IMR-90 (cell line): ENCODE measurements around the gene ANO7. TPM values are rescaled to one million over a fixed set of nuclear protein-coding genes. Genes with fewer than 3 reads are reported as not detected.

Source experiments
- ATAC-seq: fragments of 200-7000 bp; cut with Tn5 transposase; 2 replicates; pipeline ENCODE4 v1.9.1; 2020; ENCODE audit warnings: low read depth, mild to moderate bottlenecking, moderate library complexity
- BruUV-seq: library from RNA; stranded (reverse); fragments of 400-500 nt; replicated peaks from 2 replicates; lab custom pipeline; 2021; lab: Mats Ljungman, UMichigan
- CTCF ChIA-PET: fragments of 300-600 bp; formaldehyde crosslinking; extraction: SDS; loops from one replicate; lab custom pipeline; 2021; ENCODE audit warnings: antibody characterized with exemption; lab: Yijun Ruan, JAX
- POLR2A ChIA-PET: fragments of 300-600 bp; sonication (Branson Sonifier 250); formaldehyde crosslinking; loops from one replicate; lab custom pipeline; 2022; ENCODE audit warnings: antibody characterized with exemption; ENCODE audit not compliant: unreplicated experiment; lab: Charles Lee
- DNase-seq: peaks from one replicate; pipeline ENCODE4 v3.0.0; 2013
- H2AFZ ChIP-seq: replicated peaks from 2 replicates; pipeline ENCODE3; 2013; ENCODE audit warnings: low read length, mild to moderate bottlenecking; ENCODE audit not compliant: poor library complexity
- H2AK5ac ChIP-seq: 2 replicates; pipeline ENCODE4 v1.6.1; 2013; ENCODE audit warnings: low read depth, low read length, inconsistent platforms
- H2AK9ac ChIP-seq: replicated peaks from 2 replicates; pipeline ENCODE3; 2013; ENCODE audit warnings: mild to moderate bottlenecking, low read depth, low read length, moderate library complexity; ENCODE audit not compliant: poor library complexity
- H2BK120ac ChIP-seq: 2 replicates; pipeline ENCODE4 v1.6.1; 2013; ENCODE audit warnings: low read depth, low read length, inconsistent platforms
- H2BK15ac ChIP-seq: 3 replicates; pipeline ENCODE4 v1.6.1; 2013; ENCODE audit warnings: low read depth, low read length, inconsistent platforms
- H2BK20ac ChIP-seq: 2 replicates; pipeline ENCODE4 v1.6.1; 2013; ENCODE audit warnings: low read depth, mild to moderate bottlenecking, inconsistent platforms, low read length, moderate library complexity
- H2BK5ac ChIP-seq: 2 replicates; pipeline ENCODE4 v1.6.1; 2013; ENCODE audit warnings: mild to moderate bottlenecking, low read depth, low read length, inconsistent platforms; ENCODE audit not compliant: poor library complexity, severe bottlenecking
- H3K14ac ChIP-seq: replicated peaks from 2 replicates; pipeline ENCODE4 v1.6.1; 2013; ENCODE audit warnings: low read depth, low read length, inconsistent platforms
- H3K18ac ChIP-seq: 2 replicates; pipeline ENCODE4 v1.6.1; 2013; ENCODE audit warnings: low read depth, low read length, control low read depth
- H3K23ac ChIP-seq: 2 replicates; pipeline ENCODE4 v1.6.1; 2013; ENCODE audit warnings: low read depth, low read length, inconsistent platforms
- H3K27ac ChIP-seq: 2 replicates; pipeline ENCODE4 v1.5.1; 2013; ENCODE audit warnings: mild to moderate bottlenecking, control low read depth, low read length; ENCODE audit not compliant: insufficient read depth
- H3K27me3 ChIP-seq: 2 replicates; pipeline ENCODE4 v1.6.1; 2013; ENCODE audit warnings: low read length; ENCODE audit not compliant: control insufficient read depth, insufficient read depth
- H3K36me3 ChIP-seq: 2 replicates; pipeline ENCODE4 v1.6.1; 2013; ENCODE audit warnings: low read length, mixed read lengths; ENCODE audit not compliant: control insufficient read depth, insufficient read depth
- H3K4ac ChIP-seq: 2 replicates; pipeline ENCODE4 v1.6.1; 2013; ENCODE audit warnings: low read depth, low read length, inconsistent platforms
- H3K4me1 ChIP-seq: 2 replicates; pipeline ENCODE4 v1.6.1; 2013; ENCODE audit warnings: low read length, mixed read lengths; ENCODE audit not compliant: control insufficient read depth, insufficient read depth
- H3K4me2 ChIP-seq: 2 replicates; pipeline ENCODE4 v1.6.1; 2013; ENCODE audit warnings: low read depth, mild to moderate bottlenecking, control low read depth, low read length, moderate library complexity
- H3K4me3 ChIP-seq: 2 replicates; pipeline ENCODE4 v1.5.1; 2013; ENCODE audit warnings: low read depth, mild to moderate bottlenecking, control low read depth, low read length, moderate library complexity; ENCODE audit not compliant: insufficient read depth
- H3K56ac ChIP-seq: 2 replicates; pipeline ENCODE4 v1.6.1; 2013; ENCODE audit warnings: low read length, inconsistent platforms; ENCODE audit not compliant: insufficient read depth; ENCODE audit errors: extremely low read depth
- H3K79me1 ChIP-seq, 2 experiments: 2 replicates each; pipeline ENCODE4 v1.6.1; 2013; ENCODE audit warnings: low read length in 2 of 2, inconsistent platforms in 1 of 2, low read depth in 1 of 2
- H3K9ac ChIP-seq: 2 replicates; pipeline ENCODE4 v1.6.1; 2013; ENCODE audit warnings: low read depth, low read length, control low read depth
- H3K9me1 ChIP-seq: 2 replicates; pipeline ENCODE4 v1.6.1; 2013; ENCODE audit warnings: low read length, inconsistent platforms; ENCODE audit not compliant: insufficient read depth
- H3K9me3 ChIP-seq: 2 replicates; pipeline ENCODE4 v1.6.1; 2013; ENCODE audit warnings: low read length; ENCODE audit not compliant: control insufficient read depth, insufficient read depth
- H4K20me1 ChIP-seq: 2 replicates; pipeline ENCODE4 v1.6.1; 2013; ENCODE audit warnings: low read length, inconsistent platforms; ENCODE audit not compliant: insufficient read depth
- H4K5ac ChIP-seq: 2 replicates; pipeline ENCODE4 v1.6.1; 2013; ENCODE audit warnings: mild to moderate bottlenecking, low read depth, low read length, control low read depth
- H4K8ac ChIP-seq, 2 experiments: 2 replicates each; pipeline ENCODE4 v1.6.1; 2013; ENCODE audit warnings: low read depth in 2 of 2, low read length in 2 of 2, control low read depth in 1 of 2, inconsistent platforms in 1 of 2
- H4K91ac ChIP-seq: 2 replicates; pipeline ENCODE4 v1.6.1; 2013; ENCODE audit warnings: low read depth, low read length, inconsistent platforms; ENCODE audit not compliant: insufficient read depth
- CEBPB ChIP-seq: IDR thresholded peaks from 2 replicates; pipeline ENCODE4 v1.6.1; 2012; ENCODE audit warnings: low read depth, low read length, improper control_type of control experiment
- CHD1 ChIP-seq: IDR thresholded peaks from 2 replicates; pipeline ENCODE4 v1.6.1; 2012; ENCODE audit warnings: low read depth, low read length, improper control_type of control experiment
- CTCF ChIP-seq: conservative IDR thresholded peaks from 2 replicates; pipeline ENCODE4 v1.5.1; 2012; ENCODE audit warnings: mild to moderate bottlenecking, low read depth, low read length, improper control_type of control experiment
- FOS ChIP-seq: fragments of 150-350 bp; IDR thresholded peaks from 2 replicates; pipeline ENCODE4 v1.6.1; 2016; ENCODE audit warnings: low read depth, low read length
- MAFK ChIP-seq: IDR thresholded peaks from 2 replicates; pipeline ENCODE4 v1.6.1; 2012; ENCODE audit warnings: low read depth, low read length, improper control_type of control experiment
- MAZ ChIP-seq: IDR thresholded peaks from 2 replicates; pipeline ENCODE4 v1.6.1; 2012; ENCODE audit warnings: low read depth, mild to moderate bottlenecking, low read length, improper control_type of control experiment, moderate library complexity, borderline replicate concordance
- MXI1 ChIP-seq: IDR thresholded peaks from 2 replicates; pipeline ENCODE4 v1.6.1; 2012; ENCODE audit warnings: low read depth, mild to moderate bottlenecking, low read length, moderate library complexity, borderline replicate concordance
- POLR2A ChIP-seq: IDR thresholded peaks from 2 replicates; pipeline ENCODE4 v1.6.1; 2012; ENCODE audit warnings: mild to moderate bottlenecking, low read depth, low read length
- RAD21 ChIP-seq: IDR thresholded peaks from 2 replicates; pipeline ENCODE4 v1.6.1; 2012; ENCODE audit warnings: low read length, improper control_type of control experiment
- RCOR1 ChIP-seq: IDR thresholded peaks from 2 replicates; pipeline ENCODE4 v1.6.1; 2012; ENCODE audit warnings: mild to moderate bottlenecking, low read length, improper control_type of control experiment; ENCODE audit not compliant: insufficient replicate concordance
- SMC3 ChIP-seq: fragments of 150-350 bp; IDR thresholded peaks from 2 replicates; pipeline ENCODE4 v1.6.1; 2016; ENCODE audit warnings: low read depth, mild to moderate bottlenecking, antibody characterized with exemption, low read length, moderate library complexity
- USF2 ChIP-seq: fragments of 150-350 bp; IDR thresholded peaks from 2 replicates; pipeline ENCODE4 v1.6.1; 2017; ENCODE audit warnings: mild to moderate bottlenecking, antibody characterized with exemption, low read length, low read depth
- WGBS, 2 experiments: methylation state at CpG; one replicate each; pipeline versions ENCODE4 v1.1.5 to v1.1.7; 2013; ENCODE audit warnings: missing lambda C conversion rate in 2 of 2; ENCODE audit not compliant: insufficient read length in 1 of 2; ENCODE audit errors: extremely low coverage in 2 of 2; 5-methylcytosine and 5-hydroxymethylcytosine counted together
- dilution Hi-C: fragments of 300-500 bp; cut with HindIII; formaldehyde crosslinking; loops from one replicate; pipeline ENCODE4 v1.14.3; 2018; ENCODE audit warnings: low sequenced_read_pairs; ENCODE audit not compliant: unreplicated experiment
- in situ Hi-C: fragments of 300-500 bp; cut with MboI; formaldehyde crosslinking; loops from 3 replicates; pipeline ENCODE4 v1.14.3; 2019; ENCODE audit warnings: low sequenced_read_pairs, inconsistent platforms, mixed read lengths
- intact Hi-C: fragments of 100-400 bp; cut with micrococcal nuclease; formaldehyde crosslinking; loops from 2 replicates; pipeline ENCODE4 v1.10.0; 2022
- polyA plus RNA-seq, 3 experiments: library from polyadenylated mRNA; depleted of rRNA; stranded (reverse); fragments of >200 nt; gene quantifications; 2 replicates each; pipeline ENCODE4 v1.2.3, GENCODE V29; 2012; ENCODE audit warnings: low replicate concordance in 1 of 3
- total RNA-seq: library from RNA; depleted of rRNA; stranded (reverse); fragments of >200 nt; gene quantifications from 2 replicates; pipeline ENCODE4 v1.2.3, GENCODE V29; 2012

The ANO7 gene
- total and polyA plus RNA-seq, 2 of the 4 experiments (the other 2 are of a cell fraction), result 0.36 to 3.4 TPM

- no peak overlapping the region for H3K56ac ChIP-seq
- CTCF ChIA-PET, result interaction anchor here (0.6 kb wide), 1 partner anchor 101 kb away, joined by 3 read pairs; no protein-coding TSS in a partner anchor
- H3K36me3 ChIP-seq, result peaks cover 43% of the 10 kb centered on the region
- no peak overlapping the region for H2BK20ac ChIP-seq
- no peak overlapping the region for H2BK15ac ChIP-seq
- H3K9me3 ChIP-seq, result no peaks in the 10 kb centered on the region
- H2AK5ac ChIP-seq, result no peak overlapping the region
- H2AK9ac ChIP-seq, result no peak overlapping the region
- no peak overlapping the region for H2BK120ac ChIP-seq
- no peak overlapping the region for H2AFZ ChIP-seq
- intact Hi-C loops, result no loop called here
- no peak overlapping the region for H3K23ac ChIP-seq
- peaks cover 9% of the 10 kb centered on the region; the same call in 1 of the 2 replicates for H3K4me1 ChIP-seq
- no peak overlapping the region for H3K4me3 ChIP-seq
- no peak overlapping the region for H4K5ac ChIP-seq
- dilution Hi-C loops, result no loop called here
- peaks cover 3% of the 10 kb centered on the region; the same call in 1 of the 2 replicates for H3K9me1 ChIP-seq
- H3K27me3 ChIP-seq, result no peaks in the 10 kb centered on the region
- no peak overlapping the region for H3K9ac ChIP-seq
- no peak overlapping the region for H3K4me2 ChIP-seq
- H3K18ac ChIP-seq, result no peak overlapping the region
- no peak for TF ChIP-seq MAZ
- TF ChIP-seq RCOR1, result no peak
- no peak for TF ChIP-seq CEBPB
- no peak for TF ChIP-seq POLR2A
- TF ChIP-seq SMC3, result no peak
- TF ChIP-seq CHD1, result no peak
- no peak for TF ChIP-seq CTCF
- TF ChIP-seq RAD21, result no peak
- TF ChIP-seq FOS, result no peak
- TF ChIP-seq MAFK, result no peak
- no peak for TF ChIP-seq MXI1
- no peak for TF ChIP-seq USF2
- H3K27ac ChIP-seq, result no peak overlapping the region
- no peak overlapping the region for H2BK5ac ChIP-seq
- no peak overlapping the region for H4K91ac ChIP-seq
- in situ Hi-C loops, result loop anchor here (5.0 kb wide), 1 partner anchor 373 kb away; no protein-coding TSS in a partner anchor
- no peak overlapping the region for H4K8ac ChIP-seq
- 73% methylated on average over 5 of the region's 8 CpGs; no CpG with 5 or more reads in 1 of the 2 experiments for WGBS, 2 experiments
- H3K4ac ChIP-seq, result no peak overlapping the region
- ATAC-seq (no peak), DNase-seq (no peak)
- peaks cover 68% of the 10 kb centered on the region for H4K20me1 ChIP-seq
- POLR2A ChIA-PET, result no interaction called here
- H3K14ac ChIP-seq, result no peak overlapping the region
- H3K79me1 ChIP-seq, result peaks cover 12 to 40% of the 10 kb centered on the region in 2 experiments
- no TSS peak for BruUV-seq
These were observed 36.5 kb downstream of the ANO7 start for GRCh38 chr2:241224851-241225438.
